Astrocyte of the spinal cord (primary cell): ENCODE data around the gene ZNF892.

ENCODE experiments used
- DNase-seq: peaks from one replicate; pipeline ENCODE4 v3.0.0; 2011; ENCODE audit warnings: low read depth, low spot score
- H3K4me3 ChIP-seq: 2 replicates; pipeline ENCODE4 v1.5.1; 2011; ENCODE audit warnings: low read depth, mild to moderate bottlenecking, low read length, moderate library complexity
- CTCF ChIP-seq: IDR thresholded peaks from 2 replicates; pipeline ENCODE4 v1.5.1; 2012; ENCODE audit warnings: low read depth, mild to moderate bottlenecking, low read length, inconsistent platforms
- in situ Hi-C: cut with HindIII; loops from 2 replicates; pipeline ENCODE4 v1.10.0; 2017; ENCODE audit warnings: low sequenced_read_pairs

Gene ZNF892

DNA sequence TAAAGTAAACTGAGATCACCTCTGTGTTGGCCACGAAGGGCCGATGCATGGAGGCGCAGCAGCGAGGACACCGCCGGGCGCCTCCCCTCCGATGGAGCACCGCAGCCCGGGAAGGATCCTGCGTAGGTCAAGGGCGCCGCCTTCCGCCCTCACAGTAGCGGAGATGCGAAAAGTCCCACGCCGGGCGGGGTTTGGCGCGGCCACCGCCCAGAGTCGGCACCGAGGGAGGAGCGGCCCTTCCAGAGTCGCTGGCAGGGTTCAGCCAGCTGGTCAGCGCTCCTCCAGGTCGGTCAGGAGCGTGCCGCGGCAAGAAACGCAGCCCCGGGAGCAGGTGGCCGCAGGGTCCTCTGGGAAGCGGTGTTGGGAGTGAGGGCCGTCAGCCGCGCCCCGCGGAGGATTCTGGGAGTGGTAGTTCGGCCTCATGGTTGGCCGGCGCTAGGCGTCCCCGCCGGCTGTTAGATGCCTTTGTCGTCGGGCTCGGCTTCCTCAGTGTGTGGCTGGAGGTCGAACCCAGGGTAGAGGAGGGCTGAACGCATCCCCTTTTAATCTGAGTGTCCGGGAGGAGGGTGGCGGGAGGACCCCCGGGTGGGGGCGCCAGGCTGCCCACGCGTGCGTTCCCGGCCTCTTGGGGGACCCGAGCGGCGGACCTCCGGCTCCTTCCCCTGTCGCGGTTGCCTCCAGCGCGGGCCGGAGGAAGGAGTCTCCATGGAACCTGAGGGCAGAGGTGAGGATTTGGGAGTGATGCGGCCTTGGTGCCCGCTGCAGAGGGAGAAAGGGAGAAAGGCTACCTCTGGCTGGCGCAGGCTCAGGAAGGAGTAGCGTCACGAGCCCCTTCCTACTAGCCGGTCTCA lies at the start of gene ZNF892:
TSS of gene ZNF892 (plus strand) at position 411 of the 851 bp plus-strand sequence. CDS start at position 706, 295 bp downstream.
- H3K4me3 ChIP-seq, result peak within 1 kb of the TSS; percentile 74
- DNase-seq, result peak; percentile 91
- TF ChIP-seq CTCF, result peak; percentile 37
- in situ Hi-C loops, result no loop called here

DNA sequence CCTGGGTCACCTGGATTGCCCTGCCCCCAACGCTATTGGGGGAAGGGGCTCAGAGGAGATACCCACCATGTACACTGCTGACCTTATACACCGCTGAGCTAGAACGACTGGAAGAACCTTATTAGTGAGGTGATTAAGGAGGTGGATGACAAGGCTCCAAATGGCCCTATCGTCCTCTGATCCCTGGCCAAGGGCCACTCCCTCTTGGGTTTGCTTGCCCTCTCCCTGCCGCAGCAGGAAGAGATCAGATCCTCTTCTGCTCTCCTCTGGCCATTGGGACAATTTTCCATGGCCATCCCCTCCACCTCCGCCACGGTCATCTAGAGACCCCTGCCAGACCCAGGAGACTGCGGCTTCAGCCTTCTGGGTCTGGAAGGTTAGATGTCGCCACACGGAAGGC lies 48.9 kb upstream of the ZNF892 start:
- TF ChIP-seq CTCF, result no peak
- in situ Hi-C loops, result no loop called here
- DNase-seq, result no peak
- peak overlapping the region; percentile 75 for H3K4me3 ChIP-seq

- DNase-seq, result peak; percentile 40
- in situ Hi-C loops, result no loop called here
- no peak for TF ChIP-seq CTCF
- peak overlapping the region; percentile 75 for H3K4me3 ChIP-seq
Observed at GRCh38 chr2:95158891-95159619, 48.3 kb upstream of the ZNF892 start.

- in situ Hi-C loops, result no loop called here
- H3K4me3 ChIP-seq, result peak within 1 kb of the TSS; percentile 75
- DNase-seq, result peak; percentile 67
- TF ChIP-seq CTCF, result no peak
Observed at GRCh38 chr2:95159690-95160449, 47.5 kb upstream of the ZNF892 start, which contains the start of gene ZNF514. Gene ZNF514 (minus strand): TSS chr2:95159848. CDS start chr2:95153253, 6,595 bp downstream.

DNA sequence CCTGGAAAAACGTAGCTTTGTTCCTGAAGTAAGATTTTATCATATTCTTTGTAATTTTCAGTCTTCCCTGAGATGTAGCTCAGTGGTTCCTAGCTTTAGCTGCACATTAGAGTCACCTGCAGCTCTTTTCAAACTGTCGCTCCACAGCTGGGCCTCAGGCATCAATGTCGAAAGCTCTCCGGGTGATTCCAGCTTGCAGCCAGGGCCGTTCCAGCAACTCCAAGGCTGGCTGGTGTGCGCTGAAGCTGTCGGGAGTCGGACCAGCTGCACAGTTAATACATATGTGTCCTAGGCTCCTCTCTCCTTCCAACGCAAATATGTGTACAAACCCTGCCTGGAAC lies 42.3 kb upstream of the ZNF892 start:
- in situ Hi-C loops, result no loop called here
- H3K4me3 ChIP-seq, result peak overlapping the region; percentile 89
- no peak for TF ChIP-seq CTCF
- DNase-seq, result no peak

GRCh38 chr2:95165371-95166064 lies 41.8 kb upstream of the ZNF892 start, which contains the start of gene ZNF2:
Gene ZNF2 (plus strand): TSS chr2:95165809. CDS start chr2:95176227, 10,418 bp downstream.
- peak within 1 kb of the TSS; percentile 89 for H3K4me3 ChIP-seq
- DNase-seq, result peak; percentile 98
- in situ Hi-C loops, result no loop called here
- no peak for TF ChIP-seq CTCF
